Memory B cell (primary cell): ENCODE measurements around the gene REEP6.

Experiments used
- ATAC-seq: fragments of 150-1000 bp; cut with Tn5 transposase; 2 replicates; pipeline ENCODE4 v1.10.0; 2021; ENCODE audit warnings: low read depth, mild to moderate bottlenecking, moderate library complexity
- DNase-seq, 2 donors: peaks; one replicate each; pipeline ENCODE4 v3.0.0; 2022; ENCODE audit warnings: low spot score in 2 of 2
- H3K27ac Mint-ChIP-seq: one replicate; pipeline ENCODE4 v1.8.0; 2022; ENCODE audit warnings: mild to moderate bottlenecking, moderate library complexity, mixed read lengths
- H3K27me3 Mint-ChIP-seq: one replicate; pipeline ENCODE4 v1.8.0; 2022; ENCODE audit warnings: mixed read lengths
- H3K36me3 Mint-ChIP-seq: one replicate; pipeline ENCODE4 v1.8.0; 2022; ENCODE audit warnings: mild to moderate bottlenecking, mixed read lengths
- H3K4me1 Mint-ChIP-seq: one replicate; pipeline ENCODE4 v1.8.0; 2022; ENCODE audit warnings: mixed read lengths
- H3K4me3 Mint-ChIP-seq: one replicate; pipeline ENCODE4 v1.8.0; 2022; ENCODE audit warnings: mild to moderate bottlenecking, moderate library complexity, mixed read lengths
- H3K9me3 Mint-ChIP-seq: one replicate; pipeline ENCODE4 v1.8.0; 2022; ENCODE audit warnings: mixed read lengths

REEP6 gene

GRCh38 chr19:1487576-1488281 is 3.3 kb upstream of the REEP6 start:
- DNase-seq (no peak), ATAC-seq (no peak)
- Mint-ChIP-seq H3K36me3 (no peaks in the 10 kb centered on the region), H3K27ac (no peak overlapping the region), H3K27me3 (peaks cover 1% of the 10 kb centered on the region), H3K9me3 (no peaks in the 10 kb centered on the region), H3K4me3 (no peak overlapping the region), H3K4me1 (peaks cover 5% of the 10 kb centered on the region)

DNA sequence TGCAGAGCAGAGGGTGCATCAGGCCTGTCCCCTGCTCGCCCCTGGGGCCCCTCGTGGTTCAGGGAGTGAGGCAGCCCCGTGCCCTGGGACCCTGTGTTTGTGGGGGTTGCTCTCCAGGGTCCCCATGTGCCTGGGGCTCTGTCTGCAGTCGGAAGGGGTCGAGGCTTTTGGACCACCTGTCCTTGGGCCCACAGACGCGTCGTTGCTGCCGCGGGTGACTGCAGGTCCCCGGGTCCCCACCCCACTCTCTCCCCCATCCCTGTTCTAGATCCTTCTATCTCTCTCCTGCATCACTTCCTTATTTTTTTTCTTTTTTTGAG is 2.7 kb upstream of the REEP6 start:
- Mint-ChIP-seq H3K9me3 (no peaks in the 10 kb centered on the region), H3K4me3 (no peak overlapping the region), H3K36me3 (no peaks in the 10 kb centered on the region), H3K27me3 (peaks cover 1% of the 10 kb centered on the region), H3K27ac (no peak overlapping the region), H3K4me1 (peaks cover 5% of the 10 kb centered on the region)
- DNase-seq (no peak), ATAC-seq (no peak)

DNA sequence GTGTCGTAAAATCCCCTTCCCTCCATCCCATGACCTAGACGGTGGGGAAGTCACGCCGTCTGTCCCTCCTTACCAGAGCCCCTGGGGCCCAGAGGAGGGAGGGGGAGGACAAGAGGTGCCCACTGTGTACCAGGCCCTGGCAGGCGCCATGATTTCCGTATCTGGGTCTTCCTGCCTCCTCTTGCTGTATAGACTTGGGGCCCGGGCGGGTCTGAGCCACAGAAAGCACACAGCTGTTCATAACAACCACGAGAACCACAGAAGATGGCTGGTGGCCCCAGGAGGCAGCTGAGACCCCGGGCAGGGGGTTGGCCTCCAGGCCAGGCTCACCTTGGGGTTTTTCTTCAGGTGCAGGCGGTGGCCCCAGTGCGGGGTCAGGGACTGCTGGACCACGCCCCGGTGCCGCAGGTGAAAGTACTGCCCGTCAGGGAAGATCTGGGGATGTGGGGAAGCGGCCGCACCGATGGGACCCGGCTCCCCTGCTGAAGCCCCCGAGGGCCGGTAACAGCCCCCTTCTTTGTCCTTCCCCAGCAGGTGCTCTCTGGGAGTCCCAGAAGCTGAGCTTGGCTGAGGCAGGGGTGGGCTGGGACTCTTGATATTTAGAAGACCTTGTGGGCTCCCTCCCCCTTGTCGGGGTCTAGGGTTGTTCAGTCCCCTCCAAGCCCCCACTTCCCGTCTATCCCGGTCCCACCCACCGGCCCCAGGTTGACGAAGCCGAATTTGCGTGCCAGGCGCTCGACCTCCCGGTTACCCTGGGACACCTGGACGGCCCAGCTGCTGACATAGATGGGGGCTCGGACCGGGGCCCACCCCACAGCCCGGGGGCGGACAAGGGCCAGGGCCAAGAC is 1.3 kb upstream of the REEP6 start:
- ATAC-seq: no peak
- Mint-ChIP-seq H3K4me3 (peak overlapping the region; percentile 47), H3K27ac (no peak overlapping the region), H3K27me3 (peaks cover 1% of the 10 kb centered on the region), H3K9me3 (no peaks in the 10 kb centered on the region), H3K36me3 (no peaks in the 10 kb centered on the region), H3K4me1 (peaks cover 5% of the 10 kb centered on the region)
- no peak for DNase-seq

- Mint-ChIP-seq H3K4me1 (peaks cover 5% of the 10 kb centered on the region), H3K36me3 (no peaks in the 10 kb centered on the region), H3K4me3 (peak within 1 kb of the TSS; percentile 91), H3K27ac (peak within 1 kb of the TSS; percentile 56), H3K27me3 (peaks cover 1% of the 10 kb centered on the region), H3K9me3 (no peaks in the 10 kb centered on the region)
- DNase-seq: peak; percentile 90 to 96
- peak; percentile 84 for ATAC-seq
Observed at GRCh38 chr19:1490311-1491113, 469 bp upstream of the REEP6 start, which contains the start of gene PCSK4. Gene PCSK4 (minus strand): TSS chr19:1490350. CDS start chr19:1490346, 4 bp downstream.

GRCh38 chr19:1491849-1492170 is 829 bp downstream of the REEP6 start:
- Mint-ChIP-seq H3K4me3 (peak overlapping the region; percentile 75), H3K9me3 (no peaks in the 10 kb centered on the region), H3K27ac (peak overlapping the region; percentile 58), H3K36me3 (no peaks in the 10 kb centered on the region), H3K27me3 (peaks cover 1% of the 10 kb centered on the region), H3K4me1 (peaks cover 5% of the 10 kb centered on the region)
- DNase-seq: no peak
- ATAC-seq: no peak

DNA sequence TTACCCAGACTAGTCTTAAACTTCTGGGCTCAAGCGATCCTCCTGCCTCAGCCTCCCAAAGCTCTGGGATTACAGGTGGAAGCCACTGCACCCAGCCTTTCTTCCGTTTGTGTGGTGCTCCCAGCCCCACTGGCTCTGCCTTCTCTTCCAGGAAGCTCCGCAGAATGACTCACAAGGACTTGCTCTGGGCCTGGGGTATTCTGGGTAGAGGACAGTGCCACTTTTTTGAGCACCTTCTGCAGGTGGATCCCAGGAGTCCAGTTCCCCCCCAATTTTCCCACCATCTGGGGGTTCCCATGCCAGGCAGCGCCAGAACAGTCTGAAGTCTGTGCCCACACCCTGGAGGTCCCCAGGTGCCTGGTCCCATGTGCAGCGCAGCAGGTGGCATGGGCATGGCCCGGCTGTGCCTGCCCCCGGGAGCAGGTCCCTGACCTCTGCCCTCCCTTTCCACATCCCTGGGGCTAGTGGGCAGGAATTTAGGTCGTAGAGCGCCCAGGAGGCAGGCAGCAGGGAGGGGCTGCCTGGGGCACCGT is 1.6 kb downstream of the REEP6 start:
- Mint-ChIP-seq H3K36me3 (no peaks in the 10 kb centered on the region), H3K27ac (no peak overlapping the region), H3K9me3 (no peaks in the 10 kb centered on the region), H3K4me3 (no peak overlapping the region), H3K27me3 (peaks cover 1% of the 10 kb centered on the region), H3K4me1 (peaks cover 5% of the 10 kb centered on the region)
- ATAC-seq (no peak), DNase-seq (no peak)

- no peak for DNase-seq
- H3K9me3 Mint-ChIP-seq: no peaks in the 10 kb centered on the region
- no peak overlapping the region for H3K27ac Mint-ChIP-seq
- no peak for ATAC-seq
- H3K4me1 Mint-ChIP-seq: peaks cover 5% of the 10 kb centered on the region
- no peak overlapping the region for H3K4me3 Mint-ChIP-seq
- H3K27me3 Mint-ChIP-seq: peaks cover 1% of the 10 kb centered on the region
- H3K36me3 Mint-ChIP-seq: no peaks in the 10 kb centered on the region
Observed at GRCh38 chr19:1494115-1494815, 3.3 kb downstream of the REEP6 start.

DNA sequence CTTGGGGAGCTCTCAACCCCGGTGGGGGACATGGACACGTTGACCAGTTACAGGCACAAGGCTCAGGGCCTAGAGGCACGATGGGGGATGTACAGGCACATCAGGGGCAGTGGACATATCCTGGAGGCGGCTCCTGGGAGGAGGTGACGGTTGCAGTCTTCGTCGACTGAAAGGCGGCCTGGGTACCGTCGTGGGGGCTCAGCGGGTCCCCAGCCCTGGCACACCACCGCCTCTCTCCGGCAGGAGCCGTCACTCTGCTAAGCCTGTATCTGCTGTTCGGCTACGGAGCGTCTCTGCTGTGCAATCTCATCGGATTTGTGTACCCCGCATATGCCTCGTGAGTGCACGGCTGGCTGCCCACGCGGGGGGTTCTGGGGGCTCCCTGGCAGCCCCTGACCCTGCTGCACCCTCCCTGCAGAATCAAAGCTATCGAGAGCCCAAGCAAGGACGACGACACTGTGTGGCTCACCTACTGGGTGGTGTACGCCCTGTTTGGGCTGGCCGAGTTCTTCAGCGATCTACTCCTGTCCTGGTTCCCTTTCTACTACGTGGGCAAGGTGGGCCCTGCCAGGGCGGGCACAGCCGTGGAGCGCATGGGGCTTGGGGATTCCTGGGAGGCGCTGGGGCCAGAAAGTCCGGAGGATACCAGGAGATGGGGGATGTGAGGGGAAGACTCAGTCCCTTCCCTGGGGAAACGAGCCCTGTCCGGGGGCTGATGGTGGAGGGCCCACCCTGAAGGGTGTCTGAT is 4.2 kb downstream of the REEP6 start:
- Mint-ChIP-seq H3K36me3 (no peaks in the 10 kb centered on the region), H3K4me1 (peaks cover 5% of the 10 kb centered on the region), H3K4me3 (no peak overlapping the region), H3K9me3 (no peaks in the 10 kb centered on the region), H3K27me3 (peaks cover 1% of the 10 kb centered on the region), H3K27ac (no peak overlapping the region)
- DNase-seq (no peak), ATAC-seq (no peak)

DNA sequence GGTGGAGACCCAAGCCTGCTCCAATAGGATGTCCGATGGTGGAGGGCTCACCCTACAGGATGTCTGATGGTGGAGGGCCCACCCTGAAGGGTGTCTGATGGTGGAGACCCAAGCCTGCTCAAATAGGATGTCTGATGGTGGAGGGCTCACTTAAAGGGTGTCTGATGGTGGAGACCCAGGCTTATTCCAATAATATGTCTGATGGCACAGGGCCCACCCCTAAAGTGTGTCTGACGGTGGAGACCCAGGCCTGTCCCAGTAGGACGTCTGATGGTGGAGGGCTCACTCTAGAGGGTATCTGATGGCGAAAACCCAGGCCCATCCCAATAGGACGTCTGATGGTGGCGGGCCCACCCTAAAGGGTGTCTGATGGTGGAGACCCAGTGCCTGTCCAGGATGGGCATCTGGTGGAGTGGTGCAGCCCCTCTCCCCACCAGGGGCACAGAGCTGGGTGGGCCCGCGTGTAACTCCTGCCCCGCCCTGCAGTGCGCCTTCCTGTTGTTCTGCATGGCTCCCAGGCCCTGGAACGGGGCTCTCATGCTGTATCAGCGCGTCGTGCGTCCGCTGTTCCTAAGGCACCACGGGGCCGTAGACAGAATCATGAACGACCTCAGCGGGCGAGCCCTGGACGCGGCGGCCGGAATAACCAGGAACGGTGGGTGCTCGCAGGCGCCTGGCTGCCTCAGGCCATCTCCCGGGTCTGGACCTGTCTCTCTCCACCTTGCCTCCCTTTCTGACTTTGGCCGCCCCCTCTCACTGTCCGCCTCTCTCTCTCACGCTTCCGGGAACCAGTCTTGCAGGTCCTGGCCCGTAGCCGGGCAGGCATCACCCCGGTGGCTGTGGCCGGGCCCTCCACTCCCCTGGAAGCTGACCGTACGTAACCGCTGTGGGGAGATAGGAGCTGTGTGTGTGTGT is 5.1 kb downstream of the REEP6 start:
- peaks cover 1% of the 10 kb centered on the region for H3K27me3 Mint-ChIP-seq
- no peaks in the 10 kb centered on the region for H3K36me3 Mint-ChIP-seq
- DNase-seq (no peak), ATAC-seq (no peak)
- no peak overlapping the region for H3K27ac Mint-ChIP-seq
- H3K4me1 Mint-ChIP-seq: peaks cover 3% of the 10 kb centered on the region
- H3K4me3 Mint-ChIP-seq: no peak overlapping the region
- H3K9me3 Mint-ChIP-seq: no peaks in the 10 kb centered on the region

GRCh38 chr19:1496714-1497577 is 6.0 kb downstream of the REEP6 start:
- H3K27me3 Mint-ChIP-seq: peaks cover 4% of the 10 kb centered on the region
- H3K4me1 Mint-ChIP-seq: peaks cover under 1% of the 10 kb centered on the region
- no peaks in the 10 kb centered on the region for H3K9me3 Mint-ChIP-seq
- no peak overlapping the region for H3K4me3 Mint-ChIP-seq
- ATAC-seq (no peak), DNase-seq (no peak)
- H3K27ac Mint-ChIP-seq: no peak overlapping the region
- H3K36me3 Mint-ChIP-seq: no peaks in the 10 kb centered on the region

- ATAC-seq: no peak
Observed at GRCh38 chr19:1497578-1498235, 6.7 kb downstream of the REEP6 start.

More at GRCh38 chr19:1497578-1498235, 6.7 kb downstream of the REEP6 start:
- DNase-seq: no peak
- Mint-ChIP-seq H3K36me3 (no peaks in the 10 kb centered on the region), H3K4me3 (no peak overlapping the region), H3K9me3 (no peaks in the 10 kb centered on the region), H3K27me3 (peaks cover 6% of the 10 kb centered on the region), H3K4me1 (peaks cover 2% of the 10 kb centered on the region), H3K27ac (no peak overlapping the region)
